Neuronal stem cell (in vitro differentiated cells): ENCODE results near the gene FFAR4.

Source experiments
- DNase-seq: peaks from one replicate; pipeline ENCODE4 v3.0.0-alpha.2; 2013; ENCODE audit warnings: low spot score
- H2AFZ ChIP-seq: one replicate; pipeline ENCODE4 v1.6.1; 2013; ENCODE audit warnings: mild to moderate bottlenecking, low read length, inconsistent platforms
- H2AK5ac ChIP-seq: 2 replicates; pipeline ENCODE4 v1.6.1; 2013; ENCODE audit warnings: low read depth, mild to moderate bottlenecking, inconsistent platforms, low read length, moderate library complexity, mixed read lengths
- H2BK120ac ChIP-seq: 2 replicates; pipeline ENCODE4 v1.6.1; 2013; ENCODE audit warnings: low read depth, mild to moderate bottlenecking, inconsistent platforms, low read length, moderate library complexity, mixed read lengths
- H2BK12ac ChIP-seq: one replicate; pipeline ENCODE4 v1.6.1; 2013; ENCODE audit warnings: low read length, inconsistent platforms
- H2BK15ac ChIP-seq: 2 replicates; pipeline ENCODE4 v1.6.1; 2013; ENCODE audit warnings: mild to moderate bottlenecking, low read length, inconsistent platforms, mixed read lengths
- H2BK5ac ChIP-seq: one replicate; pipeline ENCODE4 v1.6.1; 2013; ENCODE audit warnings: inconsistent platforms, mild to moderate bottlenecking, low read length, moderate library complexity
- H3K14ac ChIP-seq: one replicate; pipeline ENCODE4 v1.6.1; 2013; ENCODE audit warnings: low read length, inconsistent platforms
- H3K18ac ChIP-seq: 2 replicates; pipeline ENCODE4 v1.6.1; 2013; ENCODE audit warnings: low read length, inconsistent platforms
- H3K23ac ChIP-seq: 2 replicates; pipeline ENCODE4 v1.6.1; 2013; ENCODE audit warnings: low read depth, mild to moderate bottlenecking, mixed read lengths, low read length, inconsistent platforms; ENCODE audit not compliant: poor library complexity
- H3K27ac ChIP-seq: replicated peaks from 3 replicates; pipeline ENCODE4 v1.5.1; 2013; ENCODE audit warnings: low read length, inconsistent platforms
- H3K27me3 ChIP-seq, 3 experiments: 2 replicates each; pipeline ENCODE4 v1.6.1; 2013; ENCODE audit warnings: low read length in 3 of 3, mild to moderate bottlenecking in 2 of 3, inconsistent platforms in 1 of 3, low read depth in 1 of 3, mixed read lengths in 1 of 3, moderate library complexity in 1 of 3; ENCODE audit not compliant: control insufficient read depth in 3 of 3, insufficient read depth in 3 of 3
- H3K36me3 ChIP-seq, 2 donors: replicated peaks in 1 of 2; 2 replicates each; pipeline ENCODE4 v1.6.1; 2013; ENCODE audit warnings: low read length in 2 of 2; ENCODE audit not compliant: control insufficient read depth in 2 of 2, insufficient read depth in 2 of 2
- H3K4ac ChIP-seq: 2 replicates; pipeline ENCODE4 v1.6.1; 2013; ENCODE audit warnings: inconsistent platforms, mild to moderate bottlenecking, low read length, moderate library complexity
- H3K4me1 ChIP-seq, 2 donors: 1 replicate in 1 of 2; 2 replicates in 1 of 2; pipeline ENCODE4 v1.6.1; 2013; ENCODE audit warnings: low read length in 2 of 2, low read depth in 1 of 2; ENCODE audit not compliant: control insufficient read depth in 2 of 2, insufficient read depth in 1 of 2
- H3K4me2 ChIP-seq: one replicate; pipeline ENCODE4 v1.6.1; 2013; ENCODE audit warnings: mild to moderate bottlenecking, low read length, inconsistent platforms; ENCODE audit not compliant: insufficient read depth, poor library complexity, severe bottlenecking
- H3K4me3 ChIP-seq, 2 donors: 2 replicates each; pipeline ENCODE4 v1.5.1; 2013; ENCODE audit warnings: low read length in 2 of 2, mild to moderate bottlenecking in 2 of 2, inconsistent platforms in 1 of 2, moderate library complexity in 1 of 2
- H3K79me1 ChIP-seq: one replicate; pipeline ENCODE4 v1.6.1; 2013; ENCODE audit warnings: low read depth, mild to moderate bottlenecking, inconsistent platforms, low read length, moderate library complexity
- H3K9ac ChIP-seq: one replicate; pipeline ENCODE4 v1.6.1; 2013; ENCODE audit warnings: mild to moderate bottlenecking, low read depth, low read length, inconsistent platforms; ENCODE audit not compliant: poor library complexity
- H3K9me3 ChIP-seq, 2 donors: replicated peaks in 1 of 2; 2 replicates each; pipeline versions ENCODE3 to v1.6.1; 2013; ENCODE audit warnings: low read length in 2 of 2, mild to moderate bottlenecking in 2 of 2, inconsistent platforms in 1 of 2, low read depth in 1 of 2, mixed read lengths in 1 of 2, moderate library complexity in 1 of 2; ENCODE audit not compliant: control insufficient read depth in 2 of 2, insufficient read depth in 1 of 2
- H4K8ac ChIP-seq: one replicate; pipeline ENCODE4 v1.6.1; 2013; ENCODE audit warnings: low read depth, mild to moderate bottlenecking, inconsistent platforms, low read length, moderate library complexity
- H4K91ac ChIP-seq: one replicate; pipeline ENCODE4 v1.6.1; 2013; ENCODE audit warnings: low read length, low read depth, mild to moderate bottlenecking, inconsistent platforms; ENCODE audit not compliant: poor library complexity
- WGBS, 2 donors: extraction: QIAGEN DNeasy Blood & Tissue Kit; methylation state at CpG; one replicate each; pipeline ENCODE4 v1.1.7; 2013; ENCODE audit warnings: missing lambda C conversion rate in 2 of 2, mixed read lengths in 1 of 2; ENCODE audit not compliant: insufficient read length in 2 of 2, insufficient replicate concordance in 1 of 2; ENCODE audit errors: extremely low coverage in 2 of 2; 5-methylcytosine and 5-hydroxymethylcytosine counted together

FFAR4 gene

DNA sequence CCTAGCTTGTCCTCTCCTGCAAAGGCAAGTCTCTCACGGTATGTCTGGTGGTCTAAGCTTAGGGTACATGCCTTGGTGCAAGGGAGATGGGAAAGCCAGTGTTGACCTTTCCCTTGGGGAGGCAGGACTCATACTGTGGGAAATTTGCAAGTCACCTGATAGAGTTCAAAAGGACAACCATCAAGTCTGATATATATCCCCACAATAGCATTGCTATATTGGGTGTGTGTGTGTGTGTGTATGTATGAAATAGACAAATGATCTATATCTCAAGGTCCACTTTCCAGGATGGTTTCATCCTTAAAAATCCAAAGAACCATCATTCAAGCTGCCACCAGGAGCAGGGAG lies 12.2 kb upstream of the FFAR4 start:
- no CpG with 5 or more reads among the region's 1 CpG for WGBS, 2 donors
- no peak overlapping the region for H3K23ac ChIP-seq
- H3K14ac ChIP-seq = no peak overlapping the region
- no peak overlapping the region for H2BK120ac ChIP-seq
- DNase-seq = no peak
- H3K9ac ChIP-seq = no peak overlapping the region
- H3K18ac ChIP-seq = no peak overlapping the region
- H2BK15ac ChIP-seq = no peak overlapping the region
- no peak overlapping the region for H3K27ac ChIP-seq
- H3K4ac ChIP-seq = no peak overlapping the region
- no peak overlapping the region for H2BK5ac ChIP-seq
- no peaks in the 10 kb centered on the region for H3K9me3 ChIP-seq
- peak overlapping the region; percentile 70 for H2AFZ ChIP-seq
- no peak overlapping the region for H2BK12ac ChIP-seq
- no peak overlapping the region for H3K4me3 ChIP-seq
- H3K4me2 ChIP-seq = no peak overlapping the region
- H4K8ac ChIP-seq = no peak overlapping the region
- H2AK5ac ChIP-seq = no peak overlapping the region
- no peaks in the 10 kb centered on the region for H3K36me3 ChIP-seq
- no peaks in the 10 kb centered on the region for H3K79me1 ChIP-seq
- no peak overlapping the region for H4K91ac ChIP-seq
- peaks cover 0 to 10% (median 0%) of the 10 kb centered on the region in 3 experiments for H3K27me3 ChIP-seq
- peaks cover 0 to 2% of the 10 kb centered on the region in 2 donors for H3K4me1 ChIP-seq

DNA sequence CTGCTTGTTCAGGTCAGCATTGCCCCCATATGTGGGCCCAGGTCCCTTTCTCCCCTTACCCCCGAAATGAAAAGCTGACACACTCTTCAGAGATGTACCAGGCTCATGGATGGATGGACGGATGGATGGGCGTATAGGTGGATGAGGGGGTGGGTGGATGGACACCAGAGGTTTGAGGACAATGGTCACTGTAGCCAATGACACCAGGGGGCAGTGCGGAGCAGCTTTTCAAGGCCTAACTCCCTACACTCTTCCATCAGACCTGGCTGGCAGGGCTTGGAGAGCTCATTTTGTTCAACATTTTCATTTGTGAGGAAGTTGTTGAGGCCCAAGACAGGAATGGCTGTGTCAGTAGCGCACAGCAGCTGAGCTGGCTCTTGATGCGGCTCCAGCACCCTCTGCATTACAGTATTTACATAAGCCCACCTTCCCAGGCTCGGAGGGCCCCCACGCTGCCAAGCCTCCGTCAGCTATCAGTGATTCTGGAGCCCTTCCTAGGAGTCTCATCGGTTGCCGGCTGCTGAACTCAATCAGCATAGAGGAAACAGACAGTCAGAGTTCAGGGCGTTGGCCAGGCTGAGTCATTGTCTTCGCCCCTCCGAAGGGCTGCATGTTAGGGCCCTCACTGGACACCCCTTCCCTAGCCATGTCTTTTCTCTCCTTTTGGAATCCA lies 11.6 kb upstream of the FFAR4 start:
- Histone ChIP-seq H3K36me3 (no peaks in the 10 kb centered on the region), H3K23ac (no peak overlapping the region), H3K27me3 (peaks cover 0 to 10% (median 0%) of the 10 kb centered on the region in 3 experiments), H3K4me1 (peaks cover 0 to 2% of the 10 kb centered on the region in 2 donors), H3K27ac (no peak overlapping the region), H3K9ac (no peak overlapping the region), H2BK12ac (no peak overlapping the region), H3K4me2 (no peak overlapping the region), H2AFZ (peak overlapping the region; percentile 83), H4K8ac (peak overlapping the region; percentile 89), H3K4ac (no peak overlapping the region), H3K18ac (peak overlapping the region; percentile 58), H2BK5ac (no peak overlapping the region), H2AK5ac (no peak overlapping the region), H3K4me3 (no peak overlapping the region), H2BK120ac (no peak overlapping the region), H2BK15ac (no peak overlapping the region), H3K79me1 (no peaks in the 10 kb centered on the region), H3K14ac (no peak overlapping the region), H3K9me3 (peaks cover 0 to under 1% of the 10 kb centered on the region in 2 donors), H4K91ac (no peak overlapping the region)
- DNase-seq = peak; percentile 80
- WGBS, 2 donors = no CpG with 5 or more reads among the region's 14 CpGs

DNA sequence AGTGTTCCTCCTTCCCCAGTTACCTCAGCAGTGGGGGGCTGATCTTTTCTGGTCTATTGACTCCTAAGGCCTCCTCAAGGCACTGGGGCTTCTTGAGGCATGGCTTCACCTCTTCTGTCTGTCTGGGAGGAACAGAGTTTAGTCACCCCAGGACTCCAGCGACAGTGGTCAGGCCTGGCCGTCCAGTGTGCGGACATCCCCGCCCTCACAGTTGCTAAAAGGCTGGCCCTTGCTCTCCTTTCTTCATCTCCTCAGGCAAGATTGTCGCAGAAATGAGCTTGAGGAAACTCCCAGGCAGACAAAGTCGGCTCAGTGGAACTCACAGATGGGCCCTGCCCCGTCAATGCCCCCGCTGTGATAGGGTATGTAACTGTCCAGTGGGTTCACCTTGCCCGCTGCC lies 7.0 kb upstream of the FFAR4 start:
- no peak overlapping the region for H3K27ac ChIP-seq
- H4K8ac ChIP-seq = no peak overlapping the region
- H4K91ac ChIP-seq = no peak overlapping the region
- H3K9me3 ChIP-seq = peaks cover 0 to 2% of the 10 kb centered on the region in 2 donors
- no peak overlapping the region for H3K9ac ChIP-seq
- H2BK120ac ChIP-seq = no peak overlapping the region
- no peak for DNase-seq
- no peak overlapping the region for H3K4me2 ChIP-seq
- H3K23ac ChIP-seq = peak overlapping the region; percentile 39
- H3K4me1 ChIP-seq = peaks cover 0 to 2% of the 10 kb centered on the region in 2 donors
- H3K79me1 ChIP-seq = no peaks in the 10 kb centered on the region
- no peak overlapping the region for H3K4ac ChIP-seq
- no peak overlapping the region for H2BK5ac ChIP-seq
- no CpG with 5 or more reads among the region's 9 CpGs for WGBS, 2 donors
- H2AK5ac ChIP-seq = peak overlapping the region; percentile 71
- peaks cover 0 to 42% (median 0%) of the 10 kb centered on the region in 3 experiments for H3K27me3 ChIP-seq
- no peak overlapping the region for H3K18ac ChIP-seq
- H3K4me3 ChIP-seq = no peak overlapping the region
- H3K14ac ChIP-seq = no peak overlapping the region
- no peaks in the 10 kb centered on the region for H3K36me3 ChIP-seq
- no peak overlapping the region for H2AFZ ChIP-seq
- no peak overlapping the region for H2BK12ac ChIP-seq
- H2BK15ac ChIP-seq = no peak overlapping the region

DNA sequence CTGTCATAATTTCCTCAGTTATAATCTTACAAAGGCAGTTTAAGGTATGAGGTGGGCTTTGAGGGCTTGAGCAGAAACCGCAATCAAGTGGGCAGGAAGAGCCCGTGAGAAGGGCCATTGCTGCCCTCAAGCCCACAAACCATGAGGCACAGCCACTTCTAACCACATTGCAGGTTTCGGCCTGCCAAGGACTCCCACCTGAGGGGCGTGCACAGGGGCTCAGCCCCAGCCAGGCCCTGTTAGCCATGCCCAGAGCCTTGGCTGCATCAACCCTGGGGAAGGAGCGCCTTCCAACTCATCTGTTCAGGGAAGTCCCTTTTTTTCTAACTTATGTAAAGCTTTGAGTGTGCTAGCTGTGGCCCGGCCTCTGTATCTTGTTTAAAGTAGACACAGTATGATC lies 5.9 kb upstream of the FFAR4 start:
- DNase-seq = no peak
- Histone ChIP-seq H3K9ac (no peak overlapping the region), H3K4ac (no peak overlapping the region), H2AK5ac (no peak overlapping the region), H2BK12ac (no peak overlapping the region), H3K23ac (no peak overlapping the region), H2BK5ac (no peak overlapping the region), H3K36me3 (no peaks in the 10 kb centered on the region), H3K14ac (no peak overlapping the region), H3K4me3 (no peak overlapping the region), H4K8ac (no peak overlapping the region), H3K27me3 (peaks cover 0 to 52% (median 5%) of the 10 kb centered on the region in 3 experiments), H3K4me1 (no peaks in the 10 kb centered on the region), H3K27ac (no peak overlapping the region), H2BK15ac (no peak overlapping the region), H3K18ac (no peak overlapping the region), H3K9me3 (peaks cover 0 to 2% of the 10 kb centered on the region in 2 donors), H3K79me1 (no peaks in the 10 kb centered on the region), H3K4me2 (no peak overlapping the region), H4K91ac (no peak overlapping the region), H2BK120ac (no peak overlapping the region), H2AFZ (no peak overlapping the region)
- WGBS, 2 donors = no CpG with 5 or more reads among the region's 6 CpGs
